Activated effector memory CD4-positive, alpha-beta T cell treated with anti-CD3 and anti-CD28 coated beads, Interleukin-2, amount 50 U/mL, for 16 hours (primary cell): ENCODE data around the gene CDYL.
"Not testable (repeated sequence)": the region's sequence is repeated elsewhere in the genome, so short reads cannot be mapped to it uniquely, and the experiment has no call there.

ENCODE experiments used
- DNase-seq: peaks from one replicate; pipeline ENCODE4 v3.0.0-alpha.2; 2020

The CDYL gene

GRCh38 chr6:4969609-4970285 is 193.5 kb downstream of the CDYL start:
- DNase-seq = no peak

DNA sequence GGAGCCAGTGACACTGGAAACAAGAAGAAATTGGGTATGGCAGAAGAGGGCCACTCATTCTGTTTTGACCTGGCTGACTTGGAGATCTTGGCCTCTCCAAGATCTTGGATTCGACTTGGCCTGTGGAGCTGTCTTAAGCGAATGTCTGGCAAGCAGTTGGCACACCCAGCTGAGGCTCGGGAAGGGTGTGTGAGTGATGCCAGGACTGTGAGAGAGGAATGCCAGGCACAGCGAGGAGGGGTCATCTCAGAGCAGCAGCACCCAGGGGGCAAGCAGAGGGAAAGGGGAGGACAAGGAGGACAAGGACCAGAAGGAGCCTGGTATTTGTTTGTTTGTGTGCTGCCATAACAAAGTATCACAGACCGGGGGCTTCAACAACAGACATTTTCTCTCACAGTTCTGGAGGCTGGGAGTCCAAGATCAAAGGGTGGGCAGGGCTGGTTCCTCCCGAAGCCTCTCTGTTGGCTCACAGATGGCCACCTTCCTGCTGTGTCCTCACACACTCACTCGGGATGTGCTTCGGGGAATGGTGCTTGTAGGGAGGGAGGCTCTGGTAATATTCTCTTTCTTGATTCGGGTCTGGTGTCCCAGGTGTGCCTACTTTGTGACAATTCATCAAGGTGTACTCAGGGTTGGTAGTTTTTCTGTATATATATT is 194.7 kb downstream of the CDYL start:
- no peak for DNase-seq

DNA sequence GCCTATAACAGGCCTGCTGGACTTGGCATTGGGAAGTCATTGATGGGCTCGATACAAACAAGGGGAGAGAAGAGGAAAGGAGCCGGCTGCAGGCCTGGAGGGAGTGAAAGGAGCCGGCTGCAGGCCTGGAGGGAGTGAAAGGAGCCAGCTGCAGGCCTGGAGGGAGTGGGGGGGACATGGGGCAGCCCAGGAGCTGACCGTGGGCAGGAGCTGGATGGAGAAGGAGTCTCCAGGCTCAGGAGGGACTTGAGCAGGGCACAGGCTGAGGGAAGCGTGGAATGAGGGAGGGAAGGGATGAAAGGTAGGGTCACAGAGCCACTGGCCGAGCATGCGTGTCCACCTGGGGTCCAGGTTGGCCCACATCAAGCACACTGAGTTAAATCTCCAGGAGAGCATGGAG is 195.6 kb downstream of the CDYL start:
- DNase-seq = no peak

GRCh38 chr6:4972438-4972837 is 196.2 kb downstream of the CDYL start:
- no peak for DNase-seq

DNA sequence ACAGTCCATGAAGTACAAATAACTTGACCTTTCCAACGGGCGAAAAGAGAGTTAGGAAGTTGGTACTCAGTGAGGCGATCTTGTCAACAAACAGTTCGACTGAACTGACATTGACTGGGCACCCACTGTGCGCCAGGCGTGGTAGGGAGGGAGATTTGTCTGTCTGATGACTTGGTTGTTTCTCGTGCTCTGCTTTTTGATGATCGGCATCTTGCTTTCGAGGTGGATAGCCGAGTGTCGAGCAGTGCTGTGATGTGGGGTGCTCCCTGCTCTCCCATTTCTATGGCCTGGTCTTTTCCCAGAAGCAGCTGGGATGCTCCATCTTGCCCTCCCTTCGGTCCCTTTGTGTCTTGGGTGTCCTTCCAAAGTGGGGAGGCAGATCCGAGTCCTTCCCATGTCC is 197.2 kb downstream of the CDYL start:
- no peak for DNase-seq

DNA sequence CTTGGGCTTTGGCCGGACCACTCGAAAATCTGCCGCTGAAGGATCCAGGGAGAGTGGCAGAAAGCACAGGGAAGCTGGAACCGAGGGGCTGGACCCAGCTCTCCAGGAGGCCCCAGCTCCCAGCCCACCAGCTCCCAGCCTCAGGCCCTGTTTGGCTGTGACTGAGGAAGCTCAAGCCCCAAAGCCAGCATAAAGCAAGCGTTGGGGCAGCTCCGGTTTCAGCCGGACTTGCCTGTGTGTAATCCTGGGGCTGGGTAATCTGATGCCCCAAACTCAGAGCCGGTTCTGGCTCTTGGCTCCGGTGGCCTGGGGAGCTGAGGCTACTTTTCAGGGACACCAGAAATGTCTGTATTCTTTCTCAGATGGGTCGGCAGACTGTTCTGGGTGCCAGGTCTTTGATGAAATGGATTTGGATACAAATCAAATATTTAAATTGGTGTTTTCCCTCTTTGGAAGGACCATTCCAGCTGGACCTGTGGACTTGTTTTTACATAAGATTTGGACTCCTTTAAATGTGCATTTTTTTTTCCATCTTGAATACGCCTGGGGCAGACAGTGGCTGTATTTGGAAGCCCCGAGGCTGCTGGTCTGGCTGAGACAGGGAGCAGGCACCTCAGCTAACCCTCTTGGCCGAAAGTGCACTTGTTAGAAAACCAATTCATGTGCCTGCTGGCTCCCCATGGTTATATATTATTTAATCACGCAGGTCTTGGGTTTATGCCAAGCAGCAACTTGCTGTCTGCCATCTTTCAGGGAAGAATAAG is 198.0 kb downstream of the CDYL start:
- DNase-seq = no peak

DNA sequence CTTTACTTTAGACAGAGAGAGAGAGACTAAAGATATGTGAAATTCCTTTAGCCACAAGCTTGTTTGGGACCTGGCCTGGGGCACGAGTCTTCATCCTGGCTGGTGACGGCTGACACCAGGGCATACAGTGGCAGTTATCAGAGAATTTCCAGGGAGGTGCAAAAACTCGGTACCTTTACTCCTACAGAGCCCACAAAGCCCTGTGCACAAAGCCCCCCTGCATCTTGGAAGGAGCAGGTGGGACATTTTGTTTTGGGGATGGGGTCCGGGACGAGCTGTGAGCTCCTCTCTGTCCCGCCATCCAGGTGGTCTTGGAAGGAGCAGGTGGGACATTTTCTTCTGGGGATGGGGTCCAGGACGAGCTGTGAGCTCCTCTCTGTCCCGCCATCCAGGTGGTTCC is 198.8 kb downstream of the CDYL start:
- no peak for DNase-seq

GRCh38 chr6:4975506-4975905 is 199.3 kb downstream of the CDYL start:
- DNase-seq = no peak

GRCh38 chr6:4977468-4977867 is 201.3 kb downstream of the CDYL start:
- no peak for DNase-seq

DNA sequence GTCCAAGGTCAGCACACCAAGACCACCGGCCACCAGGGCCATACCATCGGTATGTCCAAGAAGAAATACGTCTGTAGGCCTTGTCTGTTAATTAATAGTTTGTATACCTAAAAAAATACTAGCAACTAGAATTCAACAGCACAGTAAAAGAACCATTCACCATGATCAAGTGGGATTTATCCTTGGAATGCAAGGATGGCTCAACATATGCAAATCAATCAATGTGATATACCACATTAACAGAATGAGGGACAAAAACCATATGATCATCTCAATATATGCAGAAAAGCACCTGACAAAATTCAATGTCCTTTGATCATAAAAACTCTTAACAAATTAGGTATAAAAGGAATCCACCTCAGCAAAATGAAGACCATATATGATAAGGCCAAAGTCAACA is 203.2 kb downstream of the CDYL start:
- no peak for DNase-seq

DNA sequence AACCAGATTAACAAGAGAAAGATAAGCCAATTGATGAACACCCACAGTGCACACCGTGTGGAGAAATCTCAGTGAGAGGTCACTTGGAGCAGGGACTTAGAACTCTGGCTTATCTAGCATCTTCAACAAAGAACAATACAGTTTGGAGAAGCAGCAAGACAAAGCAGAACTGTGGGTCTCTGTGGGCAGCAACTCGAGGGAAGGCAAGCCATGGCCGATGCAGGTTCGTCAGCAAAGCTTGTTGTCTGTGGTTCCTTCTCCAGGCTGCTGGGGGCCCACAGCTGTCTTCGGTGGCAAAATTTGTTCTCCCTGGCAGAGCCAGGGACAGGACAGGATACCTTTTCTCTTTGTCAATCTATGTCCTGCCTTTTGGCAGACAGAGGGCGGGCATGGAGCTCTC is 205.6 kb downstream of the CDYL start:
- DNase-seq = no peak

DNA sequence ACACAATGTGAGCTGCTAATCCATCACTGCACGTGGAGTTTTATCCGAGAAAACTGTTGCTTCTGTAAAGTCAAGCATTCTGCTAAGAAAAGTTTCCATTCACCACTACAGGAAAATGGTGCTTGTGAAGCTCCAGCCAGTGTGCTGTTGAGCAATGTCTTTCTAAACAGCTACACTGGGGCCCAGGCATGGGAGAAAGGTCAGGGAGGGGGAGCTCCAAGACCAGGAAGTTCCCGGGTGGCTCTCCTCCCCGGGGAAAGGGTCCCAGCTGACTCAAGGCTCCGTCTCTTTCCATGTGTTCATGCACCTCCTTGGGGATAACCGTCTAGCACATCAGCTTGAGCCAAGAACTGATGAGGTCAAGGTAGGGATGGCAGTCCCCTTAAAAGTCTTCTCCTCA is 207.1 kb downstream of the CDYL start:
- no peak for DNase-seq

DNA sequence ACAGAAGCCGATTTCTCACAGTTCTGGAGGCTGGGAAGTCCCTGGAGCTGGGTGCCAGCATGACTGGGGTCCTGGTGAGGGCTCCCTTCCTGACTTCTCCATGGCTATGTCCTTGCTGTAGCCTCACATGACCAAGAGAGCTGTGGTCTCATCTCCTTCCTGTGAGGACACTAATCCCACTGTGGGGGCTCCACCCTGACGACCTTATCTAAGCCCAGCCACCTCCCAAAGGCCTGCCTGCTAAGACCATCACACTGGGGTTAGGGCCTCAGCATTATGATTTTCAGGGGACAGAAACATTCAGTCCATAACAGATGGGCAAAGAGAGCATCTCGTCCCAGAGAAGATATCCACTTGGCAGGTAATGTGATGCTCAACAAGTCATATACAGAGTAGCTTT is 210.8 kb downstream of the CDYL start:
- DNase-seq = no peak

GRCh38 chr6:4987432-4987831 is 211.2 kb downstream of the CDYL start:
- no peak for DNase-seq

DNA sequence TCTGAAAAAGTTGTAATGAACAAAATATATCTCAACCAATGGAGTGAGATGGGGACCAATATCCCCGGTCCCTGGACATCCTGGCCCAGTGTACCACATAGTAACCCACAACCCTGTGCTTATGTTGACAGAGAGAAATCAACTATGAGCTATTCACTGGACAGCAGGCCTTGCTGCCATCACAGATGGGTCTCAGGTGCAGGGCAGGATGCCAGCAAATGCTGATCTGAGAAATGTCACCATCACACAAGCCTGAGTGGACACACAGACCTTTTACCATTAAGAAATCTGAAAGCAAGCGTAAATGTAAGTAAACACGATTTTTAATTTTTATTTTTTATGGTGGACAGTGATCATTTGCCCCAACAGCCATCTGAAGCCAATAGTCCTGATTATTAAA is 218.5 kb downstream of the CDYL start:
- no peak for DNase-seq

- no peak for DNase-seq
These were observed 221.7 kb downstream of the CDYL start for GRCh38 chr6:4997862-4998261.

GRCh38 chr6:4999586-4999985 is 223.4 kb downstream of the CDYL start:
- DNase-seq = no peak

DNA sequence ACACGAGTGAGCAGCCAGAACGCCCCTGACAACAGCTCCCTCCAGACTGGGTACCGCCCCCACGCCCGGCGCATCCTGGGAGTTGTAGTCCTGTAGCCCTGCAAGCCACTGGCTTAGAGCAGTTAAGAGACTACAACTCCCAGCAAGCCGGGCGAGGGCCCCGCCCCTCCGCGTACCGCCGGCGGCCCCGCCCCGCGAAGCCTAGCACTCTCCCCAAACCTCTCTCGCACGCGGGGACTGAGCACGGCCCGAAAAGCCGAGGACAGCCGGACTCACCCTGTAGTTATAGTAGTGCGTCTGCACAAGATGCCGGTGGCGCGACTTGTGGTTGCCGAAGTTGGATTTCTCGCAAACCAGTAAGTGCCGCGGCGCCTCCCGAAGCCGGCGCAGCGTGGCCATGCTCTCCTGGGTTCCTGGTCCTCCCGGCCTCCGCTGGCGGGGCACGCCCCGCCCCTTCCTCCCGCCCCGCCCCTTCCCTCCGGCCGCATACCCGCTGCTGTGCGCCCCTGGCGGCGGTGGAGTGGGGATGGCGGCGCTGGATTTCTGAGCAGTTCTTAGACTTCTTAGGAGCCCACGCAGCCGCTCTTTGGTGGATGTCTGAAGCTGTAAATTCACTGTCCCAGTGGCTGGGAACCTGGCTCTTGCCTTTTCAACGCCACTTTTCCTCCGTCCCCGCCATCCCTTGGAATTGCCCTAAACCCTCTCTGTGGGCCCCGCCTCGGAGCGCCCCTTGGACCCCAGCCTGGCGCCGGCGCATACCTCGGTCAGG is 227.6 kb downstream of the CDYL start, which contains the start of gene RPP40:
Gene RPP40 (minus strand): TSS at position 434 of the 769 bp plus-strand sequence. CDS start 35 bp downstream, at position 399.
- peak; percentile 100 for DNase-seq

DNA sequence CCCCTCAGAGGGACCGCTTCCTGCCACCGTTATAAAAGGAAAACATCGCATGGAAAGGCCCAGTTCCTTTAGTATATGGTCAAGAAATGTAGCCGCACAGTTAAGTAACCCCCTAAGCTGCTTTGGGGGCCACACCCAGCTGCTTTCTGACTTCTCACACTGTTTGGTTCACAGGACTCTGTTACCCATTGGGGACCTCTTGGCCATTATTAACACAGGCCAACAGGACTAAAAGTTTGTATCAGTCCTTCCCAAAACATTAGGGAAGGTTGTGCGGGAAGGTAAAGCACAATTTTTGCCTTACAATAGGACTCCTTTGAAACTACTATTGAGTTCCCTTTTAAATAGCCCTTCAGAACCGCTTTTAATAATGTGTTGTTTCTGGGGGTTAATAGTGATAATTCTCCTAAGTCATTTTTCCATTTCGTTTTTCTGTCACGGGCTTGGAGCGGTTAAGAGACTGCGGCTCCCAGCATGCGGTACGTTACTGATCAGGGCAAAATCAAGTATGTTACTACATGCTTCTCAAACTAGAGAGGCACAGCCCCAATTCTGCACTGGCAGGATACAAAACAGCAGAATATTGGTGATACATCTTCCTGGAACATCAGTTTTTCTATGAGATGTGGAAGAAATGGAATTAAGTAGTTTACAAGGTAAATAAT is 228.3 kb downstream of the CDYL start:
- no peak for DNase-seq

- not testable (repeated sequence) for DNase-seq
These were observed 228.8 kb downstream of the CDYL start for GRCh38 chr6:5005038-5005433.
